HCT116 (cell line): ENCODE data around the gene TFB2M. TPM values are rescaled to one million over a fixed set of nuclear protein-coding genes. Genes with fewer than 3 reads are reported as not detected.

Experiments
- ATAC-seq: fragments of 200-7000 bp; cut with Tn5 transposase; 2 replicates; pipeline ENCODE4 v1.9.1; 2020; ENCODE audit warnings: mild to moderate bottlenecking, moderate library complexity
- BruUV-seq: library from RNA; stranded (reverse); fragments of 400-500 nt; replicated peaks from 2 replicates; lab custom pipeline; 2021; lab: Mats Ljungman, UMichigan
- CTCF ChIA-PET: fragments of 300-600 bp; sonication (Branson Sonifier 250); formaldehyde crosslinking; loops from one replicate; lab custom pipeline; 2021; ENCODE audit warnings: antibody characterized with exemption; lab: Charles Lee
- POLR2A ChIA-PET: fragments of 300-600, 350-600 bp; sonication (Branson Sonifier 250); formaldehyde crosslinking; loops from one replicate; lab custom pipeline; 2021; ENCODE audit warnings: antibody characterized with exemption; lab: Charles Lee
- RAD21 ChIA-PET, 2 experiments: fragments of 300-600 bp; sonication (Branson Sonifier 250); formaldehyde crosslinking; loops; one replicate each; lab custom pipeline; 2023; ENCODE audit warnings: low total read pairs in 2 of 2; ENCODE audit not compliant: uncharacterized antibody in 2 of 2, unreplicated experiment in 2 of 2, low non-redundant PET in 1 of 2; lab: Charles Lee
- DNase-seq: peaks from one replicate; pipeline ENCODE4 v3.0.0-alpha.2; 2010; ENCODE audit warnings: low read depth, low spot score
- H2AFZ ChIP-seq: fragments of 200-600 bp; shearing (Covaris generic), sonication (generic); 2 replicates; pipeline ENCODE4 v1.6.1; 2017; ENCODE audit warnings: low read depth, mixed run types, mixed read lengths, antibody characterized with exemption, low read length; ENCODE audit not compliant: poor library complexity, severe bottlenecking
- H3K27ac ChIP-seq: 2 replicates; pipeline ENCODE4 v1.5.1; 2012; ENCODE audit warnings: low read depth, low read length
- H3K27me3 ChIP-seq: fragments of 200-600 bp; sonication (generic); 2 replicates; pipeline ENCODE4 v1.6.1; 2016; ENCODE audit warnings: mixed run types, low read length, mixed read lengths; ENCODE audit not compliant: insufficient read depth
- H3K36me3 ChIP-seq, 2 experiments: fragments of 200-500 bp in 1 of 2; fragments of 200-600 bp in 1 of 2; sonication (Bioruptor generic) in 1 of 2; sonication (generic) in 1 of 2; 2 replicates each; pipeline versions ENCODE4 v1.5.1 to v1.6.1; 2014 to 2016; ENCODE audit warnings: low read length in 2 of 2, inconsistent platforms in 1 of 2, mixed read lengths in 1 of 2, mixed run types in 1 of 2; ENCODE audit not compliant: insufficient read depth in 2 of 2, control insufficient read depth in 1 of 2
- H3K4me1 ChIP-seq, 2 experiments: fragments of 200-600 bp in 1 of 2; sonication (generic) in 1 of 2; 2 replicates each; pipeline versions ENCODE4 v1.5.1 to v1.6.1; 2012 to 2017; ENCODE audit warnings: low read length in 2 of 2, inconsistent platforms in 1 of 2, mild to moderate bottlenecking in 1 of 2, mixed read lengths in 1 of 2, mixed run types in 1 of 2, moderate library complexity in 1 of 2; ENCODE audit not compliant: insufficient read depth in 2 of 2, control insufficient read depth in 1 of 2
- H3K4me2 ChIP-seq: fragments of 200-600 bp; sonication (generic); 2 replicates; pipeline ENCODE4 v1.6.1; 2017; ENCODE audit warnings: mixed run types, low read length, mixed read lengths
- H3K4me3 ChIP-seq, 2 experiments: fragments of 200-600 bp in 1 of 2; sonication (generic) in 1 of 2; replicated peaks in 1 of 2; 2 replicates each; pipeline ENCODE4 v1.5.1; 2011 to 2016; ENCODE audit warnings: low read length in 2 of 2, control low read depth in 1 of 2, low read depth in 1 of 2, mild to moderate bottlenecking in 1 of 2, mixed read lengths in 1 of 2, mixed run types in 1 of 2
- H3K79me2 ChIP-seq: fragments of 200-600 bp; sonication (generic); 2 replicates; pipeline ENCODE4 v1.6.1; 2017; ENCODE audit warnings: mild to moderate bottlenecking, mixed run types, low read length, moderate library complexity, mixed read lengths; ENCODE audit not compliant: insufficient read depth
- H3K9ac ChIP-seq: fragments of 200-600 bp; sonication (generic); 2 replicates; pipeline ENCODE4 v1.6.1; 2016; ENCODE audit warnings: low read length, mixed read lengths
- H3K9me2 ChIP-seq: fragments of 200-600 bp; sonication (generic), shearing (Covaris generic); 2 replicates; pipeline ENCODE4 v1.6.1; 2017; ENCODE audit warnings: mixed run types, mild to moderate bottlenecking, moderate library complexity; ENCODE audit not compliant: insufficient read depth
- H3K9me3 ChIP-seq, 2 experiments: fragments of 200-500 bp in 1 of 2; fragments of 200-600 bp in 1 of 2; sonication (Bioruptor generic) in 1 of 2; sonication (generic) in 1 of 2; 2 replicates each; pipeline ENCODE4 v1.6.1; 2014 to 2017; ENCODE audit warnings: low read length in 2 of 2, mixed read lengths in 2 of 2, inconsistent platforms in 1 of 2, low read depth in 1 of 2, mild to moderate bottlenecking in 1 of 2, mixed run types in 1 of 2, moderate library complexity in 1 of 2; ENCODE audit not compliant: control insufficient read depth in 1 of 2, insufficient read depth in 1 of 2
- H4K20me1 ChIP-seq: fragments of 200-600 bp; sonication (generic), shearing (Covaris generic); 2 replicates; pipeline ENCODE4 v1.6.1; 2017; ENCODE audit warnings: mixed run types, mild to moderate bottlenecking, moderate library complexity; ENCODE audit not compliant: insufficient read depth
- CBX3 ChIP-seq: IDR thresholded peaks from 2 replicates; pipeline ENCODE4 v1.6.1; 2012; ENCODE audit warnings: low read depth
- CEBPB ChIP-seq: IDR thresholded peaks from 2 replicates; pipeline ENCODE4 v1.6.1; 2012; ENCODE audit warnings: low read depth
- EZH2 ChIP-seq: fragments of 200-600 bp; sonication (generic); IDR thresholded peaks from 2 replicates; pipeline ENCODE4 v1.6.1; 2017; ENCODE audit warnings: antibody characterized with exemption, mixed run types
- EZH2phosphoT487 ChIP-seq: fragments of 200-600 bp; IDR thresholded peaks from 2 replicates; pipeline ENCODE4 v1.6.1; 2018; ENCODE audit warnings: antibody characterized with exemption, borderline replicate concordance
- POLR2A ChIP-seq: IDR thresholded peaks from 2 replicates; pipeline ENCODE4 v1.7.0; 2011; ENCODE audit warnings: borderline replicate concordance; ENCODE audit not compliant: insufficient read depth, insufficient read length; ENCODE audit errors: extremely low read depth
- SIN3A ChIP-seq: IDR thresholded peaks from 2 replicates; pipeline ENCODE4 v1.6.1; 2012; ENCODE audit warnings: low read depth
- SP1 ChIP-seq: IDR thresholded peaks from 2 replicates; pipeline ENCODE4 v1.6.1; 2012; ENCODE audit warnings: low read depth
- SRF ChIP-seq: IDR thresholded peaks from 2 replicates; pipeline ENCODE4 v1.6.1; 2012; ENCODE audit warnings: low read depth
- TCF7L2 ChIP-seq: IDR thresholded peaks from 2 replicates; pipeline ENCODE4 v1.7.0; 2011; ENCODE audit warnings: borderline replicate concordance, inconsistent platforms; ENCODE audit not compliant: insufficient read depth, insufficient read length; ENCODE audit errors: extremely low read depth
- YY1 ChIP-seq: IDR thresholded peaks from 2 replicates; pipeline ENCODE4 v1.6.1; 2011; ENCODE audit warnings: low read length, low read depth, moderate library complexity, mild to moderate bottlenecking; ENCODE audit not compliant: insufficient replicate concordance; ENCODE audit errors: extremely low read depth
- ZFX ChIP-seq: fragments of 450-650 bp; IDR thresholded peaks from 2 replicates; pipeline ENCODE4 v1.6.1; 2017
- ZNF274 ChIP-seq: fragments of 200-500 bp; sonication (Bioruptor generic); IDR thresholded peaks from 2 replicates; pipeline ENCODE4 v1.6.1; 2014; ENCODE audit warnings: mild to moderate bottlenecking, low read depth, low read length, inconsistent platforms
- intact Hi-C: fragments of 100-400 bp; cut with micrococcal nuclease; formaldehyde crosslinking; loops from 2 replicates; pipeline ENCODE4 v1.10.0; 2022
- total RNA-seq: library from RNA; stranded (reverse); gene quantifications from one replicate; pipeline ENCODE4 v1.2.1, GENCODE V29; 2021; ENCODE audit not compliant: unreplicated experiment
- TF ChIP-seq, protein P1 (sequence below): IDR thresholded peaks from 2 replicates; pipeline ENCODE4 v1.6.1; 2012
- TF ChIP-seq, protein P2 (sequence below): IDR thresholded peaks from 2 replicates; pipeline ENCODE4 v1.6.1; 2012
- TF ChIP-seq, protein P3 (sequence below): IDR thresholded peaks from 2 replicates; pipeline ENCODE4 v1.6.1; 2012; ENCODE audit warnings: low read depth
- TF ChIP-seq, protein P4 (sequence below): IDR thresholded peaks from 2 replicates; pipeline ENCODE4 v1.6.1; 2011; ENCODE audit warnings: mild to moderate bottlenecking, low read length, moderate library complexity; ENCODE audit not compliant: insufficient replicate concordance; ENCODE audit errors: extremely low read depth

Gene TFB2M
- total RNA-seq, 1 experiment from 2014 or later, result 24.4 TPM

DNA sequence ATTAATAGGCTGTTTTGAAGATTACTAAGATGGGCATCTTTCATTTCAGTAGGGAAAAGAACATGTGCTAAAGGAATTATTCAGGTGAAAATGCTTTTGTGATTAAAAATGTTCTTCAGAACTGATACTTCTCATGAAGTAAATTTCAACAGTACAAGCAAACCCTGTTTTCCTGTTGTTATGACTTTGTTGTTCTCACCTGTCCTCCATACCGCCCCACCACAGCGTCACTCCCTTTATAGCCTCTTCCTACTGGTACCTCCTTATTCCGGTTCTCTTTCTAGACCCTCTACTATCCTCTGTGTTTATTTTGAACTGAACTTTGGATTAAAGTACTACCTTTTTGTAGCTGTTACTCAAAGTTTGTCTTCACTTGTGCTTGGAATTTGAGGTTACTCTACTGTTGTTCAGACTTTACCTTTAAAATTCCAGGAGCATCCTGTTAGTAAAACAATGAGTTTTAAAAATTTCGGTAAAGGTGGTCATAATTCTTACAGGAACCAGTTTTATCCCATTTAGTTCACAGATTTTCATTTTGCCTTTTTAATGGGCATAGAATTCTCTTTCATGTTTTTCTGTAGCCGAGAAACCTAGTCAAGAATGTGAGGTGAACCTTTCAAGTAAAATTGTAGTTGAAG, 11.1 kb upstream of the TFB2M start:
- DNase-seq (no peak), ATAC-seq (no peak)
- H3K79me2 ChIP-seq, result peaks cover 63% of the 10 kb centered on the region
- TF ChIP-seq YY1, result no peak
- TF ChIP-seq, protein P1, sequence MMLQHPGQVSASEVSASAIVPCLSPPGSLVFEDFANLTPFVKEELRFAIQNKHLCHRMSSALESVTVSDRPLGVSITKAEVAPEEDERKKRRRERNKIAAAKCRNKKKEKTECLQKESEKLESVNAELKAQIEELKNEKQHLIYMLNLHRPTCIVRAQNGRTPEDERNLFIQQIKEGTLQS, result no peak
- no peak for TF ChIP-seq EZH2
- TF ChIP-seq TCF7L2, result no peak
- no peak for TF ChIP-seq CEBPB
- TF ChIP-seq POLR2A, result no peak
- TF ChIP-seq, protein P2, sequence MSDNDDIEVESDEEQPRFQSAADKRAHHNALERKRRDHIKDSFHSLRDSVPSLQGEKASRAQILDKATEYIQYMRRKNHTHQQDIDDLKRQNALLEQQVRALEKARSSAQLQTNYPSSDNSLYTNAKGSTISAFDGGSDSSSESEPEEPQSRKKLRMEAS, result no peak
- no peak for TF ChIP-seq SP1
- no peak for TF ChIP-seq EZH2phosphoT487
- TF ChIP-seq ZFX, result no peak
- no peak for TF ChIP-seq SIN3A
- TF ChIP-seq CBX3, result no peak
- TF ChIP-seq, protein P3, sequence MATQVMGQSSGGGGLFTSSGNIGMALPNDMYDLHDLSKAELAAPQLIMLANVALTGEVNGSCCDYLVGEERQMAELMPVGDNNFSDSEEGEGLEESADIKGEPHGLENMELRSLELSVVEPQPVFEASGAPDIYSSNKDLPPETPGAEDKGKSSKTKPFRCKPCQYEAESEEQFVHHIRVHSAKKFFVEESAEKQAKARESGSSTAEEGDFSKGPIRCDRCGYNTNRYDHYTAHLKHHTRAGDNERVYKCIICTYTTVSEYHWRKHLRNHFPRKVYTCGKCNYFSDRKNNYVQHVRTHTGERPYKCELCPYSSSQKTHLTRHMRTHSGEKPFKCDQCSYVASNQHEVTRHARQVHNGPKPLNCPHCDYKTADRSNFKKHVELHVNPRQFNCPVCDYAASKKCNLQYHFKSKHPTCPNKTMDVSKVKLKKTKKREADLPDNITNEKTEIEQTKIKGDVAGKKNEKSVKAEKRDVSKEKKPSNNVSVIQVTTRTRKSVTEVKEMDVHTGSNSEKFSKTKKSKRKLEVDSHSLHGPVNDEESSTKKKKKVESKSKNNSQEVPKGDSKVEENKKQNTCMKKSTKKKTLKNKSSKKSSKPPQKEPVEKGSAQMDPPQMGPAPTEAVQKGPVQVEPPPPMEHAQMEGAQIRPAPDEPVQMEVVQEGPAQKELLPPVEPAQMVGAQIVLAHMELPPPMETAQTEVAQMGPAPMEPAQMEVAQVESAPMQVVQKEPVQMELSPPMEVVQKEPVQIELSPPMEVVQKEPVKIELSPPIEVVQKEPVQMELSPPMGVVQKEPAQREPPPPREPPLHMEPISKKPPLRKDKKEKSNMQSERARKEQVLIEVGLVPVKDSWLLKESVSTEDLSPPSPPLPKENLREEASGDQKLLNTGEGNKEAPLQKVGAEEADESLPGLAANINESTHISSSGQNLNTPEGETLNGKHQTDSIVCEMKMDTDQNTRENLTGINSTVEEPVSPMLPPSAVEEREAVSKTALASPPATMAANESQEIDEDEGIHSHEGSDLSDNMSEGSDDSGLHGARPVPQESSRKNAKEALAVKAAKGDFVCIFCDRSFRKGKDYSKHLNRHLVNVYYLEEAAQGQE, result no peak
- no peak for TF ChIP-seq ZNF274
- TF ChIP-seq SRF, result no peak
- TF ChIP-seq, protein P4, sequence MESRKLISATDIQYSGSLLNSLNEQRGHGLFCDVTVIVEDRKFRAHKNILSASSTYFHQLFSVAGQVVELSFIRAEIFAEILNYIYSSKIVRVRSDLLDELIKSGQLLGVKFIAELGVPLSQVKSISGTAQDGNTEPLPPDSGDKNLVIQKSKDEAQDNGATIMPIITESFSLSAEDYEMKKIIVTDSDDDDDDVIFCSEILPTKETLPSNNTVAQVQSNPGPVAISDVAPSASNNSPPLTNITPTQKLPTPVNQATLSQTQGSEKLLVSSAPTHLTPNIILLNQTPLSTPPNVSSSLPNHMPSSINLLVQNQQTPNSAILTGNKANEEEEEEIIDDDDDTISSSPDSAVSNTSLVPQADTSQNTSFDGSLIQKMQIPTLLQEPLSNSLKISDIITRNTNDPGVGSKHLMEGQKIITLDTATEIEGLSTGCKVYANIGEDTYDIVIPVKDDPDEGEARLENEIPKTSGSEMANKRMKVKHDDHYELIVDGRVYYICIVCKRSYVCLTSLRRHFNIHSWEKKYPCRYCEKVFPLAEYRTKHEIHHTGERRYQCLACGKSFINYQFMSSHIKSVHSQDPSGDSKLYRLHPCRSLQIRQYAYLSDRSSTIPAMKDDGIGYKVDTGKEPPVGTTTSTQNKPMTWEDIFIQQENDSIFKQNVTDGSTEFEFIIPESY, result no peak
- RAD21 ChIA-PET, result no interaction called here
- POLR2A ChIA-PET, result no interaction called here
- H2AFZ ChIP-seq, result no peak overlapping the region
- BruUV-seq, result no TSS peak
- H4K20me1 ChIP-seq, result peaks cover 5% of the 10 kb centered on the region; the same call in 1 of the 2 replicates
- CTCF ChIA-PET, result no interaction called here
- no peak overlapping the region for H3K9ac ChIP-seq
- H3K27ac ChIP-seq, result no peak overlapping the region
- H3K27me3 ChIP-seq, result no peaks in the 10 kb centered on the region
- H3K36me3 ChIP-seq, result no peaks in the 10 kb centered on the region
- H3K4me2 ChIP-seq, result no peak overlapping the region
- H3K4me3 ChIP-seq, result no peak overlapping the region
- H3K9me2 ChIP-seq, result no peaks in the 10 kb centered on the region
- no peaks in the 10 kb centered on the region for H3K9me3 ChIP-seq
- no peaks in the 10 kb centered on the region for H3K4me1 ChIP-seq
- intact Hi-C loops, result no loop called here
